WTC11 (cell line): ENCODE measurements around the gene DHX30.

Experiments
- AFF4 ChIP-seq: sonication (generic); formaldehyde crosslinking; IDR thresholded peaks from 2 replicates; pipeline ENCODE4 v1.8.1; 2023; ENCODE audit warnings: mild to moderate bottlenecking, missing genetic modification reagents, borderline replicate concordance
- CTCF ChIP-seq: fragments of 200-600 bp; IDR thresholded peaks from 2 replicates; pipeline ENCODE4 v1.8.0; 2022; ENCODE audit warnings: antibody characterized with exemption
- E2F1 ChIP-seq: sonication (generic); formaldehyde crosslinking; IDR thresholded peaks from 2 replicates; pipeline ENCODE4 v1.8.0; 2022; ENCODE audit warnings: mild to moderate bottlenecking, missing genetic modification reagents
- ETV6 ChIP-seq: sonication (generic); formaldehyde crosslinking; IDR thresholded peaks from 2 replicates; pipeline ENCODE4 v1.8.1; 2022; ENCODE audit warnings: mild to moderate bottlenecking, missing genetic modification reagents
- RELA ChIP-seq: sonication (generic); formaldehyde crosslinking; IDR thresholded peaks from 2 replicates; pipeline ENCODE4 v1.8.1; 2022; ENCODE audit warnings: missing genetic modification reagents, mild to moderate bottlenecking, borderline replicate concordance
- SMAD4 ChIP-seq: sonication (generic); formaldehyde crosslinking; IDR thresholded peaks from 2 replicates; pipeline ENCODE4 v1.8.0; 2022; ENCODE audit warnings: mild to moderate bottlenecking, missing genetic modification reagents
- SP1 ChIP-seq: sonication (generic); formaldehyde crosslinking; conservative IDR thresholded peaks from 2 replicates; pipeline ENCODE4 v1.8.1; 2022; ENCODE audit warnings: missing genetic modification reagents
- TEAD4 ChIP-seq: sonication (generic); formaldehyde crosslinking; IDR thresholded peaks from 2 replicates; pipeline ENCODE4 v1.8.0; 2022; ENCODE audit warnings: mild to moderate bottlenecking, missing genetic modification reagents
- TP53 ChIP-seq: sonication (generic); formaldehyde crosslinking; IDR thresholded peaks from 2 replicates; pipeline ENCODE4 v1.8.1; 2023; ENCODE audit warnings: mild to moderate bottlenecking, missing genetic modification reagents
- ZNF281 ChIP-seq: sonication (generic); formaldehyde crosslinking; IDR thresholded peaks from 2 replicates; pipeline ENCODE4 v1.8.0; 2023; ENCODE audit warnings: mild to moderate bottlenecking, missing genetic modification reagents

DNA sequence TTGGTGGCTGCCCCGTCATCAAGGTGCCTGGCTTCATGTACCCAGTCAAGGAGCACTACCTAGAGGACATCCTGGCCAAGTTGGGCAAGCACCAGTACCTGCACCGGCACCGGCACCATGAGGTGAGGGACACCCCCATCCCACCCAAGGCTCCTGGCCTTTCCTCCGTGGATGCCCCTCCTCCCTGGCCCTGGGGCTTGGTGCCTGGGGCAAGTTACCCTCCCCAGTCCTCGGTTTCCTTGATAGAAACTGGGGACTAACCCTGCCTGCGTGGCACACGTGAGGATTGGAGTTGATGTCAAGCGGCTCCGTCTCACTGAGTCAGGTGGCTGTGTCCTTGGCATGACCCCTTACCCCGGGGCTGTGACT lies 43.9 kb downstream of the DHX30 start:
- TF ChIP-seq RELA (CRISPR knock-in tag) = no peak
- TF ChIP-seq TP53 (CRISPR knock-in tag) = no peak
- no peak for TF ChIP-seq CTCF
- no peak for TF ChIP-seq SP1 (CRISPR knock-in tag)
- no peak for TF ChIP-seq TEAD4 (CRISPR knock-in tag)
- TF ChIP-seq ETV6 (CRISPR knock-in tag) = no peak
- no peak for TF ChIP-seq ZNF281
- no peak for TF ChIP-seq AFF4 (CRISPR knock-in tag)
- no peak for TF ChIP-seq SMAD4 (CRISPR knock-in tag)
- TF ChIP-seq E2F1 (CRISPR knock-in tag) = no peak
